ENCODE measurements around the gene ATP6AP1. TPM values are rescaled to one million over a fixed set of nuclear protein-coding genes. Genes with fewer than 3 reads are reported as not detected.

ATP6AP1 gene
- total RNA-seq, 1 experiment from 2014 or later: 221 TPM

GRCh38 chrX:154380153-154380552, 48.3 kb upstream of the ATP6AP1 start:
- TSS peak; percentile 97 for BruUV-seq (replicated peaks)
- peaks cover 35% of the 10 kb centered on the region for H3K4me1 ChIP-seq (ENCODE audit: control insufficient read depth, insufficient read depth, low read length)
- H3K9me3 ChIP-seq (ENCODE audit: control insufficient read depth, insufficient read depth, low read depth, low read length): no peaks in the 10 kb centered on the region
- H3K36me3 ChIP-seq (ENCODE audit: control insufficient read depth, insufficient read depth, low read length): peaks cover 4% of the 10 kb centered on the region
- CTCF ChIA-PET: no interaction called here
- H3K4me3 ChIP-seq (ENCODE audit: low read depth in 2 of 2, low read length in 2 of 2): peak overlapping the region; percentile 91 to 94
- TF ChIP-seq REST (IDR thresholded peaks at IDR 0.05; ENCODE audit: insufficient read depth in 1 of 2, low read depth in 2 of 2, low read length in 1 of 2): no peak
- no peak for TF ChIP-seq CTCF (IDR thresholded peaks at IDR 0.05)
- no peak for TF ChIP-seq TCF7L2 (IDR thresholded peaks at IDR 0.05; ENCODE audit: low read depth, low read length)
- TF ChIP-seq SIN3A (IDR thresholded peaks at IDR 0.05; ENCODE audit: borderline replicate concordance, insufficient read depth, low read depth, low read length): no peak
- no peak for TF ChIP-seq POLR2AphosphoS5 (IDR thresholded peaks at IDR 0.05; ENCODE audit: low read depth, low read length)
- ATAC-seq: no peak
- no peaks in the 10 kb centered on the region for H3K27me3 ChIP-seq (ENCODE audit: control insufficient read depth, insufficient read depth, low read length)
- POLR2A ChIA-PET: no interaction called here
- in situ Hi-C loops (cut with HindIII; ENCODE audit: low pct_unique_long_range_greater_than_20kb, low sequenced_read_pairs) (no loop called here), intact Hi-C loops (cut with micrococcal nuclease; ENCODE audit: unreplicated experiment) (no loop called here)
- DNase-seq (ENCODE audit: low read depth, low spot score): no peak
- H3K27ac ChIP-seq (ENCODE audit: low read length): peak overlapping the region; percentile 94

- intact Hi-C loops (cut with micrococcal nuclease; ENCODE audit: unreplicated experiment) (no loop called here), in situ Hi-C loops (cut with HindIII; ENCODE audit: low pct_unique_long_range_greater_than_20kb, low sequenced_read_pairs) (no loop called here)
- ChIA-PET CTCF (no interaction called here), POLR2A (no interaction called here)
- no peaks in the 10 kb centered on the region for H3K27me3 ChIP-seq (ENCODE audit: control insufficient read depth, insufficient read depth, low read length)
- BruUV-seq (replicated peaks): no TSS peak
- no peaks in the 10 kb centered on the region for H3K9me3 ChIP-seq (ENCODE audit: control insufficient read depth, insufficient read depth, low read depth, low read length)
- ATAC-seq (no peak), DNase-seq (ENCODE audit: low read depth, low spot score) (no peak)
- H3K36me3 ChIP-seq (ENCODE audit: control insufficient read depth, insufficient read depth, low read length): peaks cover 4% of the 10 kb centered on the region
- H3K4me1 ChIP-seq (ENCODE audit: control insufficient read depth, insufficient read depth, low read length): peaks cover 35% of the 10 kb centered on the region
- H3K4me3 ChIP-seq (ENCODE audit: low read depth in 2 of 2, low read length in 2 of 2): peak overlapping the region; percentile 91 to 94
- H3K27ac ChIP-seq (ENCODE audit: low read length): peak overlapping the region; percentile 94
- TF ChIP-seq REST (IDR thresholded peaks at IDR 0.05; ENCODE audit: insufficient read depth in 1 of 2, low read depth in 2 of 2, low read length in 1 of 2) (no peak), POLR2AphosphoS5 (IDR thresholded peaks at IDR 0.05; ENCODE audit: low read depth, low read length) (no peak), TCF7L2 (IDR thresholded peaks at IDR 0.05; ENCODE audit: low read depth, low read length) (no peak), SIN3A (IDR thresholded peaks at IDR 0.05; ENCODE audit: borderline replicate concordance, insufficient read depth, low read depth, low read length) (no peak), CTCF (IDR thresholded peaks at IDR 0.05) (no peak)
Measured at GRCh38 chrX:154380787-154381186, 47.7 kb upstream of the ATP6AP1 start.
